Measurements from ENCODE around the gene HIVEP2. TPM values are rescaled to one million over a fixed set of nuclear protein-coding genes. Genes with fewer than 3 reads are reported as not detected.

Gene HIVEP2
- total RNA-seq, 1 experiment from 2014 or later = 3.0 TPM

GRCh38 chr6:142925575-142926110, 19.3 kb downstream of the HIVEP2 start:
- DNase-seq = no peak
- Histone ChIP-seq H3K4me1 (ENCODE audit: low read length) (peaks cover 14% of the 10 kb centered on the region), H2AFZ (ENCODE audit: low read length) (no peak overlapping the region), H4K20me1 (ENCODE audit: insufficient read depth, low read depth, low read length) (no peaks in the 10 kb centered on the region), H3K36me3 (ENCODE audit: insufficient read depth, low read length) (no peaks in the 10 kb centered on the region), H3K9me2 (replicated peaks; ENCODE audit: insufficient read depth, low read length) (no peaks in the 10 kb centered on the region), H3K27ac (ENCODE audit: low read length) (no peak overlapping the region), H3K4me3 (ENCODE audit: low read length) (no peak overlapping the region), H3K9ac (ENCODE audit: low read length) (no peak overlapping the region), H3K79me2 (ENCODE audit: low read length) (no peaks in the 10 kb centered on the region), H3K9me3 (ENCODE audit: low read length) (no peaks in the 10 kb centered on the region), H3K4me2 (ENCODE audit: low read depth, low read length, poor library complexity, severe bottlenecking) (peak overlapping the region; percentile 86), H3K27me3 (ENCODE audit: low read length) (no peaks in the 10 kb centered on the region)

- Histone ChIP-seq H3K9me3 (ENCODE audit: low read length) (no peaks in the 10 kb centered on the region), H3K27me3 (ENCODE audit: low read length) (no peaks in the 10 kb centered on the region), H3K9ac (ENCODE audit: low read length) (no peak overlapping the region), H3K4me2 (ENCODE audit: low read depth, low read length, poor library complexity, severe bottlenecking) (no peak overlapping the region), H2AFZ (ENCODE audit: low read length) (no peak overlapping the region), H3K4me3 (ENCODE audit: low read length) (no peak overlapping the region), H3K27ac (ENCODE audit: low read length) (no peak overlapping the region), H3K4me1 (ENCODE audit: low read length) (peaks cover 13% of the 10 kb centered on the region), H3K9me2 (replicated peaks; ENCODE audit: insufficient read depth, low read length) (no peaks in the 10 kb centered on the region), H3K36me3 (ENCODE audit: insufficient read depth, low read length) (no peaks in the 10 kb centered on the region), H4K20me1 (ENCODE audit: insufficient read depth, low read depth, low read length) (no peaks in the 10 kb centered on the region), H3K79me2 (ENCODE audit: low read length) (no peaks in the 10 kb centered on the region)
- DNase-seq = no peak
Measured at GRCh38 chr6:142918339-142919042, 26.5 kb downstream of the HIVEP2 start.

GRCh38 chr6:142916881-142917280, 28.1 kb downstream of the HIVEP2 start:
- Histone ChIP-seq H4K20me1 (ENCODE audit: insufficient read depth, low read depth, low read length) (no peaks in the 10 kb centered on the region), H3K36me3 (ENCODE audit: insufficient read depth, low read length) (no peaks in the 10 kb centered on the region), H3K9ac (ENCODE audit: low read length) (no peak overlapping the region), H3K9me2 (replicated peaks; ENCODE audit: insufficient read depth, low read length) (no peaks in the 10 kb centered on the region), H3K4me3 (ENCODE audit: low read length) (no peak overlapping the region), H3K27me3 (ENCODE audit: low read length) (no peaks in the 10 kb centered on the region), H3K79me2 (ENCODE audit: low read length) (no peaks in the 10 kb centered on the region), H3K4me1 (ENCODE audit: low read length) (peaks cover 19% of the 10 kb centered on the region), H2AFZ (ENCODE audit: low read length) (no peak overlapping the region), H3K9me3 (ENCODE audit: low read length) (no peaks in the 10 kb centered on the region), H3K4me2 (ENCODE audit: low read depth, low read length, poor library complexity, severe bottlenecking) (no peak overlapping the region), H3K27ac (ENCODE audit: low read length) (no peak overlapping the region)
- no peak for DNase-seq

GRCh38 chr6:142914937-142915697, 29.9 kb downstream of the HIVEP2 start:
- Histone ChIP-seq H3K36me3 (ENCODE audit: insufficient read depth, low read length) (no peaks in the 10 kb centered on the region), H3K79me2 (ENCODE audit: low read length) (no peaks in the 10 kb centered on the region), H3K9me2 (replicated peaks; ENCODE audit: insufficient read depth, low read length) (no peaks in the 10 kb centered on the region), H3K4me1 (ENCODE audit: low read length) (peaks cover 19% of the 10 kb centered on the region), H3K27me3 (ENCODE audit: low read length) (no peaks in the 10 kb centered on the region), H2AFZ (ENCODE audit: low read length) (no peak overlapping the region), H3K4me3 (ENCODE audit: low read length) (no peak overlapping the region), H3K4me2 (ENCODE audit: low read depth, low read length, poor library complexity, severe bottlenecking) (no peak overlapping the region), H3K27ac (ENCODE audit: low read length) (no peak overlapping the region), H3K9ac (ENCODE audit: low read length) (no peak overlapping the region), H4K20me1 (ENCODE audit: insufficient read depth, low read depth, low read length) (no peaks in the 10 kb centered on the region), H3K9me3 (ENCODE audit: low read length) (no peaks in the 10 kb centered on the region)
- DNase-seq = no peak

GRCh38 chr6:142914369-142914768, 30.6 kb downstream of the HIVEP2 start:
- no peak for DNase-seq
- no peaks in the 10 kb centered on the region for H3K9me3 ChIP-seq (ENCODE audit: low read length)
- no peak overlapping the region for H3K4me2 ChIP-seq (ENCODE audit: low read depth, low read length, poor library complexity, severe bottlenecking)
- no peaks in the 10 kb centered on the region for H3K36me3 ChIP-seq (ENCODE audit: insufficient read depth, low read length)
- no peak overlapping the region for H3K4me3 ChIP-seq (ENCODE audit: low read length)
- H4K20me1 ChIP-seq (ENCODE audit: insufficient read depth, low read depth, low read length) = no peaks in the 10 kb centered on the region
- no peaks in the 10 kb centered on the region for H3K27me3 ChIP-seq (ENCODE audit: low read length)
- H2AFZ ChIP-seq (ENCODE audit: low read length) = no peak overlapping the region
- no peak overlapping the region for H3K27ac ChIP-seq (ENCODE audit: low read length)
- H3K9me2 ChIP-seq (replicated peaks; ENCODE audit: insufficient read depth, low read length) = no peaks in the 10 kb centered on the region
- H3K9ac ChIP-seq (ENCODE audit: low read length) = no peak overlapping the region
- H3K79me2 ChIP-seq (ENCODE audit: low read length) = no peaks in the 10 kb centered on the region
- peaks cover 17% of the 10 kb centered on the region for H3K4me1 ChIP-seq (ENCODE audit: low read length)

- Histone ChIP-seq H3K27ac (ENCODE audit: low read length) (no peak overlapping the region), H3K4me2 (ENCODE audit: low read depth, low read length, poor library complexity, severe bottlenecking) (peak overlapping the region; percentile 34), H3K79me2 (ENCODE audit: low read length) (no peaks in the 10 kb centered on the region), H3K9me2 (replicated peaks; ENCODE audit: insufficient read depth, low read length) (no peaks in the 10 kb centered on the region), H4K20me1 (ENCODE audit: insufficient read depth, low read depth, low read length) (no peaks in the 10 kb centered on the region), H3K4me3 (ENCODE audit: low read length) (no peak overlapping the region), H2AFZ (ENCODE audit: low read length) (peak overlapping the region; percentile 28), H3K36me3 (ENCODE audit: insufficient read depth, low read length) (no peaks in the 10 kb centered on the region), H3K27me3 (ENCODE audit: low read length) (no peaks in the 10 kb centered on the region), H3K4me1 (ENCODE audit: low read length) (peaks cover 14% of the 10 kb centered on the region), H3K9ac (ENCODE audit: low read length) (peak overlapping the region; percentile 22; the same call in 1 of the 2 replicates), H3K9me3 (ENCODE audit: low read length) (no peaks in the 10 kb centered on the region)
- DNase-seq = peak; percentile 85
Measured at GRCh38 chr6:142913511-142914047, 31.4 kb downstream of the HIVEP2 start.

- H3K9ac ChIP-seq (ENCODE audit: low read length) = peak overlapping the region; percentile 21; the same call in 1 of the 2 replicates
- H3K27me3 ChIP-seq (ENCODE audit: low read length) = no peaks in the 10 kb centered on the region
- H3K36me3 ChIP-seq (ENCODE audit: insufficient read depth, low read length) = no peaks in the 10 kb centered on the region
- no peaks in the 10 kb centered on the region for H4K20me1 ChIP-seq (ENCODE audit: insufficient read depth, low read depth, low read length)
- no peaks in the 10 kb centered on the region for H3K79me2 ChIP-seq (ENCODE audit: low read length)
- no peak overlapping the region for H3K4me3 ChIP-seq (ENCODE audit: low read length)
- H3K27ac ChIP-seq (ENCODE audit: low read length) = no peak overlapping the region
- DNase-seq = no peak
- peak overlapping the region; percentile 28 for H2AFZ ChIP-seq (ENCODE audit: low read length)
- no peaks in the 10 kb centered on the region for H3K9me3 ChIP-seq (ENCODE audit: low read length)
- H3K4me1 ChIP-seq (ENCODE audit: low read length) = peaks cover 17% of the 10 kb centered on the region
- peak overlapping the region; percentile 34 for H3K4me2 ChIP-seq (ENCODE audit: low read depth, low read length, poor library complexity, severe bottlenecking)
- H3K9me2 ChIP-seq (replicated peaks; ENCODE audit: insufficient read depth, low read length) = no peaks in the 10 kb centered on the region
Measured at GRCh38 chr6:142913036-142913510, 31.9 kb downstream of the HIVEP2 start.

- Histone ChIP-seq H3K4me2 (ENCODE audit: low read depth, low read length, poor library complexity, severe bottlenecking) (no peak overlapping the region), H4K20me1 (ENCODE audit: insufficient read depth, low read depth, low read length) (no peaks in the 10 kb centered on the region), H3K27me3 (ENCODE audit: low read length) (no peaks in the 10 kb centered on the region), H3K79me2 (ENCODE audit: low read length) (no peaks in the 10 kb centered on the region), H3K4me3 (ENCODE audit: low read length) (no peak overlapping the region), H3K9me3 (ENCODE audit: low read length) (no peaks in the 10 kb centered on the region), H2AFZ (ENCODE audit: low read length) (no peak overlapping the region), H3K4me1 (ENCODE audit: low read length) (peaks cover 19% of the 10 kb centered on the region), H3K36me3 (ENCODE audit: insufficient read depth, low read length) (no peaks in the 10 kb centered on the region), H3K9ac (ENCODE audit: low read length) (no peak overlapping the region), H3K27ac (ENCODE audit: low read length) (no peak overlapping the region), H3K9me2 (replicated peaks; ENCODE audit: insufficient read depth, low read length) (no peaks in the 10 kb centered on the region)
- DNase-seq = no peak
Measured at GRCh38 chr6:142912125-142912524, 32.9 kb downstream of the HIVEP2 start.
